CD4-positive, alpha-beta T cell treated with Interleukin-17A for 1 hour (primary cell): Measurements from ENCODE around the gene WFDC1.

Experiments
- DNase-seq: peaks from one replicate; pipeline ENCODE4 v3.0.0-alpha.2; 2020

WFDC1 gene, protein sequence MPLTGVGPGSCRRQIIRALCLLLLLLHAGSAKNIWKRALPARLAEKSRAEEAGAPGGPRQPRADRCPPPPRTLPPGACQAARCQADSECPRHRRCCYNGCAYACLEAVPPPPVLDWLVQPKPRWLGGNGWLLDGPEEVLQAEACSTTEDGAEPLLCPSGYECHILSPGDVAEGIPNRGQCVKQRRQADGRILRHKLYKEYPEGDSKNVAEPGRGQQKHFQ

DNA sequence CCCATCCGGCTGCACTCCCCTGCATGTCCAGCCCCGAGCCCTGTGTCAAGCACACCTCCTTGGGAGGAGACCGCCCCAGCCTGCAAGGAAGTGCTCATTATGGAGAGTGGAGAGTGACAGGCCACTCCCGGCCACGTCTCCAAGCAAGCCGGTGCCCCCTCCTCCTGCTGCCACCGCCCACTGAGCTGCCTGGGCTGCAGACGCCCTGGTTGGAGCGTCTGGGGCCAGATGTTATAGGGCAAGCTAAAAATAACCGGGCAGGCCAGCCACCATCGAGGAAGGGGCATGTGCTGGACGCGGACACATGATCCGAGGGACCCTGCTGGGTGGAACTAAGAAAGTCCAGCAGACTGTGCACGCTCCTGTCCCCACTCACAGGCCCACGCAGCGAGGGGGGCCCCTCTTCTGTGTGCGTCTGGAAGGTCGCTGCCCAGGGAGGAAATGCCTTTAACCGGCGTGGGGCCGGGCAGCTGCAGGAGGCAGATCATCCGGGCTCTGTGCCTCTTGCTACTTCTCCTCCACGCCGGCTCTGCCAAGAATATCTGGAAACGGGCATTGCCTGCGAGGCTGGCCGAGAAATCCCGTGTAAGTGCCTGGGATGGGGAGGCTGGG is at the start of gene WFDC1:
Gene WFDC1 (plus strand): TSS at position 348 of the 612 bp plus-strand sequence. CDS start 94 bp downstream, at position 442.
- no peak for DNase-seq

DNA sequence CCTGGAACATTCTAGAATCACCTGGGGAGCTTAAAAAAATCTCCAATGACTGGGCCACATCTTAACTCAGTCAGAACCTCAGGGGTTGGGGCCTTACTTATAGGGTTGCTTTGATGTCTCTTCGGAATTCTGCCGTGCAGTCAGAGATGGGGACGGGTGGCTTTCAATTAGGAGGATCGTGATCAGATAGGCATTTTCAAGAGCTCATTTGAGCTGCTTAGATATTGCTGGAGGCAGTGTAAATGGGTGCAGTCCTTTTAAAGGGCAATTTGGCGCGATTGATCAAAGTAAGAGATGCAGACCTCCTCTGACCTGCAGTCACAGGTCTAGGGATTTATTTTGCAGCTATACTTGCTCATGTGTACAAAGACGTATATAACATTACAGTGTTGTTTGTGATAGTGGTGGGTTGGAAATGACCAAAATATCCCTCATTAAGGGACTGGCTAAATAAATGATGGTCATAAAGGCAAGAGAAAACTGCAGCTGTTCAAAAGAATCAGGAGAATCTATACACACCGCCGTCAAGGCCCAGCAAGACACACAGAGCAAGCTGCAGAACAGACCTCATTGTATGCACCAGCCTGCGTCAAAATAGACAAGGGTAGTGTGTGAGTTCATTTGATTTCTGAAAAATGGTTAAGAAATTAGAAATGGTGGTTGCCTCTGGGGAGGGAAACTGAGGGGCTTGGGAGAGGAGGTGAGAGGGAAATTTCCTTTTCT is 48.6 kb upstream of the WFDC1 start:
- no peak for DNase-seq

DNA sequence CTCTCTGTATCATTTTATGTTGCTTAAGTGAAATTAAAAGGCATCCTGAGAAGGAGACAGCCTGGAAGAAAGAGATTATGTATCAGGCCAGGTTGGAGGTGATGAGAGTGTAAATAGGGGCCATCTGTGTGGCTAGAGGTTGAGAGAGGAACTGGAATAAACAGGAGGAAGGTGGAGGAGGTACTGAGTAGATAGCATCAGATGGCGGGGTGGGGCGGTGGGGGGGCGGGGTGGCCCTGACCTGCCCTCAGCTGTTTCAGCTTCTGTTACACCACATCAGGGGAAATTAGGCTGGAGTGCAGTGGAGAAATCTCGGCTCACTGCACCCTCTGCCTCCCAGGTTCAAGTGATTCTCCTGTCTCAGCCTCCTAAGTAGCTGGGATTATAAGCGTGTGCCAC is 48.0 kb upstream of the WFDC1 start:
- no peak for DNase-seq

DNA sequence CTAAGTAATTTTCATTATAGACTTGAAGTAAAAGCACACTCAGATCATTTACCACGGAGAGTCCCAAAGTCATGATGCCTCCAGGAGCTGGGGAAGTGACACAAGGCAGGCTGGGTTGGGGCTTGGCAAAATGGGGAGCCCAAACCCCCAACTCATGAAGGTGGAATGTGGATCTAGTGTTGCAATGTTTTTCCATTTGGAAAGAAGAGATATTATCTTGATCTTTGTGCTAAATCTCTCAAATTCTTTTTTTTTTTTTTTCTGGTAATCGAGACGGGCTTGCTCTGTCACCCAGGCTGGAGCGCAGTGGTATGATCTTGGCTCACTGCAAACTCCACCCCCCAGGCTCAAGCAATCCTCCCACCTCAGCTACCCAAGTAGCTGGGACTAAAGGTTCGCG is 47.3 kb upstream of the WFDC1 start:
- no peak for DNase-seq

DNA sequence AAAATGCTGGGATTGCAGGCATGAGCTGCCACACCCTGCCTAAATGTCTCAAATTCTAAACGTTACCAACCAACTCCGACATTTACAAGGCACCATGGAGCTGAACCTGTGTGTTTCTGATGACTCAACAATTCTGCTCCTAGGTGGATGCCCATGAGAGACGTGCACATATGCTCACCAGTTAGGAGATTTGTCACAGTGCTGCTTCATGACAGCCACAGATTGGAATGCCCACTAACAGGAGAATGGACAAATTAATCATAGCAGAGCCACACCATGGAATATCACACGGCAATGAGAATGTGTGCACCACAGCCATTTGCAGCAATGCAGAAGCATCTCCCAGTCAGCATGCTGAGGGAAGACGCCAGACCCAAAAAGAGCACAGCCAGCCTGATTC is 46.8 kb upstream of the WFDC1 start:
- DNase-seq = no peak

DNA sequence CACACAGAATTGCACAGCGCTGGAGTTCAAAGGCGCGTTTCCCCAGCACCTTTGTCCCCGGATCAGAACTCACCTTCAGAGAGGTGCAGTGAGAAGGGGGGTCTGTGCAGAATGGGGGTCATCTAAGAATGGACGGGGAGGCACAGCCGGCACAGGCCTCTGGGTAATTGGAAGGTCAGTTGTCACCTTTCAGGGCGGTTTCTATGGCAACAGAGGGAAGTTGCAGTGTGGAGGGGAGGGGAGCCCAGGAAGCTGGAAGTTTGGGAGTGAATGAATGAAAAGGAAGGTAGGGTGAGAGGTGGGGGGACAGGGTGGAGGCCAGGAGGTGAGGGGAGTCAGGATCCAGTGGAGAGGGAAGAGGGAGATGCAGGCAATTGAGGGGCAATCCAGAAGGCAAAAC is 42.5 kb upstream of the WFDC1 start:
- no peak for DNase-seq

DNA sequence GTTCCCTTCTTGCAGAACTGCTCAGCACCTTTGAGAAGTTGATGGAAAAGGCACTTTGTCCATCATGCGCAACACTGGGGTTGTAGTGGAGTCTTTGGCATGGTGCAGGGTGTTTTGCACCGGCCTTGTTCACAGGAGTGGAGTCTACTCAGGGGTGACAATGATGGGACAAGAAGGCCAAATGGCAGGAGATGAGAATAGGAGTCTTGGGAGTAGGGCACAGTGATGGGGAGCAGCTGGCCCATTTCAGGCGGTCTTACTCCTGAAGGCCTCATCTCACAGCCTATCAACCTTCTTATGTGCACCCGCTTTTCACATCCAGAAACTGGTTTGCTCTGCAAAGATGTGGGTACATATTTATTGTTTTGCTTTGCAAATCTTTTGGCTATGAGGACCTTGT is 41.5 kb upstream of the WFDC1 start:
- no peak for DNase-seq

DNA sequence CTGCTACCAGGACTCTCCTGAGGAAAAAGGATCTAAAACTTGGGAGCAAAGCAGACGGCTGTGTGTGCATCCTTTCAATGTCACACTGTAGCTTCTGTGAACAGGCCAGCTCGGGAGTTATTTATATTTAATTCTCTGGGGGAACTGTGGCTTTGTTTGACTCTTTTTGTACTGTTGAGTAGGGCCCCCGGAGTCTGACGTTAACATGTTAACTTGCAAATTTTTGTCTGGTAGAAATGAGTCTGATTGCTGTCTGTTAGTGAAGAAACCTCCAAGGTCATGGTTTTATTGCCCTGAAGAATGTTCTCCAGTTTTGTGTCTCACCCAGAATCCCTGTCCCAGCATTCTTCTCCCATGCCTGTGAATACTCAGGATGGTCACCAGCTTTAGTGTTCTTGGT is 40.6 kb upstream of the WFDC1 start:
- DNase-seq = no peak

DNA sequence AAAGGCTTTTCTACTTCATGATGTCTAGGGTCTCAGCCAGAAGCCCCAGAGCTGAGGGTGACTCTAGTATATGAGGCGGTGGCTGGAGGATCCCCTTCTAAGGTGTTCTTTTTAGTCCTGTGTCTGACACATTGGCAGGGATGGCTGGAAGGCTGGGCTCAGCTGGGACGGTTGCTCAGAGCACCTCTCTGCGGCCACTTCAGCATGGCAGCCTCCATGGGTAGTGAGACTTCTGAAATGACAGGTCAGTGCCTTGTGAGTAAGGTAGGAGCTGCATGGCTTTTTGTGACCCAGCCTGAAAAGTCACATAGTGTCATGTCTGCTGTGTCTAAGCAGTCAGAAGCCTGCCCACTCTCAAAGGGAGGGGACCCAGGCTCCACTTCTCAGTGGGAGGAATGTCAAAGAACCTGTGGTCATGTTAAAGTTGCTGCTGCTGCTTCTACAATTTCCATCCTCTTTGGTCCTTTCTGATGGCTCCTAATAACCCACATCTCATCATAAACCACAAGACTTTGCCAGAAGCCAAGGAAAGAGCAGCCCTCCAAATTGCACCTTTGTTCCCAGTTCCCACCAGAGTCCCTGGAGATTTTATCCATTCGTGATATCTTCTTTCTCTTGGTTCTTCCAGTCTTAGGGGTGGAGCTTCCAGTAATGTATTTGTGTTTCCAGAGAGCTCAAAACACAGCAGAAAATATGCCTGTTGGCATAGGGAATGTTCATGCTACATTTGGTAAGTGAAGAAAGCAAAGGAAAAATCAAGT is 39.4 kb upstream of the WFDC1 start:
- no peak for DNase-seq

DNA sequence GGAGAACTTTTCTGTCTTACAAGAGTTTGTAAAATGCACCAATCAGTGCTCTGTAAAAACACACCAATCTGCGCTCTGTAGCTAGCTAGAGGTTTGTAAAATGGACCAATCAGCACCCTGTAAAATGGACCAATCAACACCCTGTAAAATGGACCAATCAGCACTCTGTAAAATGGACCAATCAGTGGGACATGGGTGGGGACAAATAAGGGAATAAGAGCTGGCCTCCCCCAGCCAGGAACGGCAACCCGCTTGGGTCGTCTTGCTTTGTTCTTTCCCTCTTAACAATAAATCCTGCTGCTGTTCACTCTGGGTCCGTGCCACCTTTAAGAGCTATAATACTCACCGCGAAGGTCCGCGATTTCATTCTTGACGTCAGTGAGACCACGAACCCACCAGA is 36.4 kb upstream of the WFDC1 start:
- DNase-seq = no peak

DNA sequence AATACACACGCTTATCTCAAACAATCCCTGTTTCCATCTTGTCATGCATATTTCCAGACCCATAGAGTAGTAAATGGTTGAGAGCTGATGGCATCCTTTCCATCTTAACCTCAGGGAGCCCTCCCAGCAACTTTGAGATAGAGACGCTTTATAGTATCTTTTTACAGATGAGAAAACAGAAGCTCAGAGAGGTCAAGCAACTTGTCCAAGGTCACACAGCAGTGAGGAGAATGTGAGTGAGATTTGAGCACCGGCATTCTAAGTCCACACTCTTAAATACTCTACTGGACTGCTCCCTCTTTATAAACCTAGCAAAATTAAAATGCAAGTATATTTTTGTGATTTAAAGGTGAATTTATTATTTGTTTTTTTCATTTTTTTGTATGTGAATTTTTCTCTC is 35.0 kb upstream of the WFDC1 start:
- no peak for DNase-seq

DNA sequence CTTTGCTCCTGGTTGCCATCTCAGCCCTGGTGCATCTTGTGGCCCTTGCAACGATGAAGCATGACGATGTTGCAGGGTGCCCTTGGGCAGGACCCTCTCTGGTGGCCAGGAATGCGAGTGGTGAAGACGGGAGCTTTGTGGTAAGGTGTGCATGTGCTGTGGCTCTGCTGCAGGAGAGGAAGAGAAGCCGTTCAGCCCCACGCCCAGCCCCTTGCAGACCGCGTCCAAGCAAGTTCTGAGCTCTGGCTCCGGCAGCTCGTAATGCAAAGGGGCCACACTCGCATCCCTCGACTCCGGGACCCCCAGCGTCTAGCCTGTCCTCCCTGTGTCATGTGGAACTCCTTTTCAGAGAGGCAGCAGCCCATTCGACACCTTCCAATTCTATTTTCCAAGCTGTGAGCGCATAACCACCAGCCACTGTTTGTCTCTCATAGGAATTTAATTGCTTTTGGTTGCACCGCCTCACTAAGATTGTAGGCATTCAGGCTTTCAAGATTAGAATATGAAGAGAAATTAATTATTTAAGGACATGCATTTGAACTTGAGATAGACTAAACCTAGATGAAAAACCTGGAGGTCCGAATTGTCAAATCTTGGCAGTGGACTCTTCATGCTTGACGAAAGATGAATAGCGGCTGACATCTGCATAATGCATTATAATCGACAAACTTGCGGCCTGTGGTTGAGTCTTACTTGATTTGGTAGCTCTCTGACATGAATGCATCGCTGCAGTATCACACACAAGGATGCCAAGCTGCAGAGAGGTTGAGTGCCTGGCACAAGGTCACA is 33.7 kb upstream of the WFDC1 start:
- no peak for DNase-seq

DNA sequence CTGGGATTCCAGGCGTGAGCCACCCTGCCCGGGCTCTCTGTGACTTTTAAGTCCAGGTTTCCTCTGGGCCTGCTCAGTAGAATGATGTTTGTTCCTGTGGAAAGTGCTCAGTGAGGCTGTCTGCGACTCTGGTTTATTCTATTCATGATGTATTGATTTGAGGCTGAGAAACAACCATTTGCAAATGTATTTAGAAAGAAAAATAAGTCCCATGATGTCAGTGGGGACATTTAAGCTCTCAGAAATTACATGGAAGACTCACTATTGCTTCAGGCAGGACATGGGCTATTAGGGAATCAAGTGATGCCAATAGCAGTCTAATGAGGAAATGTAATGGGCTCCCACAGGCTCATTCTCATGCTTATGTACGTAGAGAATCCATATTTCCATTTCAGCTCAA is 32.6 kb upstream of the WFDC1 start:
- no peak for DNase-seq

DNA sequence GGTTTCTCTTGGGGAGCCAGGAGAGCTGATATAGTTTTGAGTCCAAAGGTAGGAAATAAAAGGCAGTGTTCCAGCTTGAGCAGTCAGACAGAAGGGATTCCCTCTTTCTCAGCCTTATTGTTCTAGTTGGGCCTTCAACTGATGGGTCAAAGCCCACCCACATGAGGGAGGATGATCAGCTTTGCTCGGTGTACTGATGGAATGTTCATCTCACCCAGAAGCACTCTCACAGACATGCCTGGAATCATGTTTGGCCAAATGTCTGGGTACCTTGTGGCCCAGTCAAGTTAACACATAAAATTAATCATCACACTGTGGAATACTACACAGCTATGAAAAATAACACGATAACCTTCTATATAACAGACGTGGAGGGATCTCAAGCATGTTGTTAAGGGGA is 31.7 kb upstream of the WFDC1 start:
- DNase-seq = no peak

DNA sequence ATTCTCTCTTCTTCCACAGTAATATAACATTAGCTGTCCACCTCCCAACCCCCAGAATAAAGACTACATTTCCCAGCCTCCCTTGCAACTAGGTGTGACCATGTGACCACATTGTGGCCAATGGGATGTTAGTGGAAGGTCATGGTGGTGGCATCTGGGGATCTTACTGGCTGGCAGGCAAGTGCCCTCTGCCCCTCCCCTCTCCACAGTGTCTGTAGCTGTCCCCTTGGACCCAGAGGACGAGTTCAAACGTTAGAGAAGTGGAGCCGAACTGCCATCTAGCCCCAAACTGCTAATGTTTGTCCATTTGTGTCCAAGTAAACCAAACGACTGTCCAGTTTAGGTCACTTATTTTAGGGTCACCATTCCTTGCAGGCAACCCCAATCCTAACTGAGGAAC is 28.2 kb upstream of the WFDC1 start:
- DNase-seq = peak; percentile 45

DNA sequence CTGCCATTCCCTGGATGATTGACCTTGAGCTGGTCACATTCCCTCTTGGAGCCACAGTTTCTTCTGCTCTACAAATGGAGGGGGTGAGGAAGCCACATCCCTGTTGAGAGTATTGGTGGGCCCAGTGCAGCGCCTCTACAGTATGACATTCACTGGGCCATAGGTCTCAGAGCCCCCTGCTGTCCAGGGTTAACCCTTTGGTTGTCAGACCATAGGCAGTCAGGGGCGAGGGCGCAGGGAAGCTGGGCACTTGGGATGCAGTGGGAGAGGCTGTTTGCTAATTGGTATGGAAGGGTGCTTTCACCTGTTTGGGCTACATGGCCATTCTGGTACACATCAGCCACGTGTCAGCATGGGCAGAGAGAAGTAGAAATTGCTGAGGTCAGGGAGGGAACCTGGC is 27.3 kb upstream of the WFDC1 start:
- no peak for DNase-seq

DNA sequence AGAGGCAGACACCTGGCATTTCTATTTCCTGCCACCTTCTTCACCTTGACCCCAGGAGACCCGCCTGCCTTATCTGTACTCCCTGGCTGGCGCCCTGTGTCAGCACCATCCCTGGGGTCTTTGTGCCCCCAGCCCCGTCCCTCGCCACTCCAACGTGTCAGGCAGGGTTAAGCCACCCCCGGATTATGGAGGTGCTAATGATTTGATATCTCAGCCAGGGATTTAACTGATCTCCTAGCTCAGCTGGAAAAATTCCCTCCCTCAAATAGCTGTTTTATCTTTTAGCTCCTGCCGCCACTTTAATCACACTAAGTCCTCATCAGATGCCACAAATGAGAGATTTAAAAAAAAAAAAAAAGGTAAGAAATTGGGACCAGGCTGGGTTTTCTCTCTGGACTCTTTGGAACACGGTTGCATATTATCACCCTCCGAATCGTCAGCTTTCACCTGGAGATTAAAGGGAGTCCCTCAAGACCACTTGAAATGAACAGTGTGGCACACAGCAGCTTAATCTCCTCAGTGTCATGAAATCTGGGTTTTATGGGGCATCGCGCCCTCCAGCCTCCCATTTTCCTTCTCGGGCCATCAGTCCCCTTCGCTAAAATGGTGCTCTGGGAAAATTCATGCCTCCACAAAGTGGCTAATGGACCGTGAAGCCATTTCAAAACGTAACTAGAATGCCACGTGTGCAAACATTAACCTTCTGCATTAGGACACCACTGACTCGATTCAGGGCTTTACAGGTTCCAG is 26.2 kb upstream of the WFDC1 start:
- no peak for DNase-seq

DNA sequence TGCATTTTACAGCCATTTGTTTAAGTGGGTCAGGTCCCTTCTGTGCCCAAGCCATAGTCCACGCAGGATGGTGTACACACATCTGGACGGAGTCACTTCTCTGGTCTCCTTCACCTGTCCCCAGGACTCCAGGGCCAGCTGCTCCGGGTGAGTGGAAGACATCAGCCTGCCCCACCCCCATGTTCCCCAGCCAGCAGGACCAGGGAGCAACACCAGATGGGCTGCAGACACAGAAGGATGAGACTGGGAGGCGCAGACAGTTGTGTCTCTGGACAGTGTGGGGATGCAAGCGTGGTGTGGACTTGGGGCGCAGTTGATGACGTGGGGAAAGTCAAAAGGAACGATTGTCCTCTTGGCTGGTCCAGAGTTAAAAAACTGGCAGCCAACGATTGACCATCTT is 24.6 kb upstream of the WFDC1 start:
- DNase-seq = no peak

DNA sequence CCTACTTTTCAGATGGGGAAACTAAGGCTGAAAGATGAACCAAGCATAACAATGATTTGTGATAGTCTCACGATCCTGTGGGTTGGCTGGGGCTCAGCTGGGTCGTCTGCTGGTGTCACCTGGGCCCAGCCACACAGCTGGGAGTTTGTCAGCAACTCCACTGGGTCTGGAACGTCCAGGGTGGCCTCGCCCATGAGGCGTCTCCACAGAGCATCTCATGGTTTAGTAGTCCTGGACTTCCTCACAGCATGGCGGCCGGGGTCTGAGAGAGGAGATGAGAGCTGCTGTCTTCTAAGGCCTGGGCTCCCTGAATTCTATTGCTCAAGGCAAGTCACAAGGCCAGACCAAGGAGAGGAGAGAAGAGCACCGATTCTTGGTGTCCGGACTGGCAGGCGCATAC is 24.1 kb upstream of the WFDC1 start:
- no peak for DNase-seq

DNA sequence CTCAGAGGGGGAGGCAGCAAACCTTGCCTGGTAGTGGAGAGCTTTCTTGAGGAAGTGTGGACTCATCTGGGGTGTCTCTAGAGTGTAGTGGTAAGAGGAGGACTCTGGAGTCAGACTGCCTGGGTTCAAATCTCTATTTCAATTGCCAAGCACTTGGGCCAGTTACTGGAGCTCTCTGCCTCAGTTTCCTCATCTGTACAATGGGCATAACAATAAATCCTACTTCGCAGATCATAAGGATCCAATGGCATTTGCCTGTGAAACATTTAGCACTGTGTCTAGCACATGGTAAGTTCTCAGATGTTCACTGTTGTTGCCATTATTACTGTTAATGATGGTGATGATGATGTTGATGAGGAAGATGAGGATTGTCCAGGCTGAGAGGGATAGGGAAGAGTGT is 23.6 kb upstream of the WFDC1 start:
- no peak for DNase-seq

DNA sequence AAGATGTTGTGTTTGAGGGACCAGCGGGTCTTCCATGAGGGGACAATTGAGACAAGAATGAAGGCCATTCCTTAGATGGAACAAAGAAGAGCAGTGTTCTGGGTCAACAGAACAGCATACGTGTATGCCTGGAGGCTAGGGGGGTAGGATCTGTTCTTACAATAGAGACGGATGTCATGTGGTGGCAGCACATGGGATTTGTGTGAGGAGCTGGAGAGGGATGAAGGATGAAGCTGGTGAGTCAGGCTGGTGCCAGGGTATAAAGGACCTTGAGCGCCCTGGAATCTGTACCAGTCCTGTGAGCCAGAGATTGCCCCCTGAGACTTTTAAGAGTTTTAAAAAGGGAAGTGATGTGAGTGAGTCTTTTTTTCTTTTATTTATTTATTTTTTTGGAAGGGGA is 22.8 kb upstream of the WFDC1 start:
- DNase-seq = no peak

DNA sequence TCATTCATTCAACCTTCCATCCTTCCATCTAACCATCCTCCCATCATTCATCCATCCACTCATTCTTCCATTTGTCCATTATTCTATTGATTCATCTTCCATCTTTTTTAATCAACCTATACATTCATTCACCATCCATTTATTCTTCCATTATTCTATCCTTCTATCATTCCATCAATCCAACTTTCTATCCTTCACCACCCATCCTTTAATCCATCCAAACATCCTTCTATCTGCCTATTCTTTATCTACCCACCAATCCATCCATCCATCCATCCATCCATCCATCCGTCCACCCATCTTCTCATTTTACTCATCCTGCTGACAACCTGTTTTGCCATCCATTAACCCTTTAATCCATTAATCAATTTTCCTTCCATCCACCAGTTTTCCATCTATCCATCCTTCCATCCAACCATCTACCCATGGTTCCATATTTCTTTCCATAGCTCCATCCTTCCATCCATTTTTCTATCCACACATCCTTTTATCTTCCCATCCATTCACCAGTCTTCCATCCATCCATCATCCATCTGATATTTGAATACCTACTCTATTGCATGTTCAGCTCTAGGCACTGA is 21.8 kb upstream of the WFDC1 start:
- no peak for DNase-seq
